ENCODE data around the gene MAGI1.
"Not testable (repeated sequence)": the region's sequence is repeated elsewhere in the genome, so short reads cannot be mapped to it uniquely, and the experiment has no call there.

The MAGI1 gene

GRCh38 chr3:65538101-65538500, 500.6 kb downstream of the MAGI1 start:
- no peak for DNase-seq
- no peaks in the 10 kb centered on the region for H3K27me3 Mint-ChIP-seq
- H3K4me3 Mint-ChIP-seq, result no peak overlapping the region
- H3K36me3 Mint-ChIP-seq, result no peaks in the 10 kb centered on the region
- H3K4me1 Mint-ChIP-seq, result no peaks in the 10 kb centered on the region
- no peak overlapping the region for H3K27ac Mint-ChIP-seq
- CTCF ChIA-PET, result no interaction called here
- peaks cover 3% of the 10 kb centered on the region for H3K9me3 Mint-ChIP-seq

DNA sequence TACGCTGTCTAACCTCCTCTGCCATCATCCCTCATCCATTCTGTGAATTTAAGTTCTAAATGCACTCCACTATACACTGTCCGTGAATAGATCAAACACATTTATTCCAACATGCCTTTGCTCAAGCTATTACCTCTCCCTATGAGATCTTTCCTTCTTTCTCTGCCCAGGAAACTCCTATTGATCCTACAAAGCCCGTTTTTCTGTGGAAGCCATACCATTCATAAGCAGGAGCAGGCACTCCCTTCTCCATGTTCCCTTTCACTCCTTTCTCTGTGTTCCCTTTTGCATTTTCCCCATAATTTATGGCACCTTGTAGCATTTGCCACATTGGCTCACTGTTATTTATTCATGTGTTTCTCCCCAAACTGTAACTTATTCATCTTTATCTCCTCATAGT, 501.6 kb downstream of the MAGI1 start:
- CTCF ChIA-PET, result no interaction called here
- Mint-ChIP-seq H3K9me3 (peaks cover 3% of the 10 kb centered on the region), H3K4me3 (no peak overlapping the region), H3K4me1 (no peaks in the 10 kb centered on the region), H3K27me3 (no peaks in the 10 kb centered on the region), H3K36me3 (no peaks in the 10 kb centered on the region), H3K27ac (no peak overlapping the region)
- DNase-seq, result no peak

DNA sequence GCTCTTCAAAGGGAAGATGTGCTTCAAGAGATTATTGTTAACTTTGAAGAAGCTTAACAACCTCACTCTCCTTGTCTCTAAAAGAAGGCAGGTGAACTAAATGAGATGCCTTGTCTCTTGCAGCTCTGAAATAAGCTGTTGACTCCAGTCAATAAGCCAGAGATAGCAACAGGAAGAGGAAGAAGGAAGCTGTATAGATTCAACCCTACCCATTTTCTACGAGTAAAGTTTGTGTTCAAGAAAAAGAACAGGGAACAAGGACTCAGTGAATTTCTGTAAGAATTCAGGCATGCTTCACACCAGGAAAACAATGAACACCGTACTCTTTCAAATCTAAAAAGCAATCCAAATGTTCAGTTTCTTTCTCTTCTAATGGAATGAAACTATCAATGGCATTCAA, 503.5 kb downstream of the MAGI1 start:
- H3K9me3 Mint-ChIP-seq, result peaks cover 2% of the 10 kb centered on the region
- H3K36me3 Mint-ChIP-seq, result no peaks in the 10 kb centered on the region
- H3K27ac Mint-ChIP-seq, result no peak overlapping the region
- no peak overlapping the region for H3K4me3 Mint-ChIP-seq
- H3K27me3 Mint-ChIP-seq, result no peaks in the 10 kb centered on the region
- CTCF ChIA-PET, result no interaction called here
- DNase-seq, result no peak
- H3K4me1 Mint-ChIP-seq, result no peaks in the 10 kb centered on the region

DNA sequence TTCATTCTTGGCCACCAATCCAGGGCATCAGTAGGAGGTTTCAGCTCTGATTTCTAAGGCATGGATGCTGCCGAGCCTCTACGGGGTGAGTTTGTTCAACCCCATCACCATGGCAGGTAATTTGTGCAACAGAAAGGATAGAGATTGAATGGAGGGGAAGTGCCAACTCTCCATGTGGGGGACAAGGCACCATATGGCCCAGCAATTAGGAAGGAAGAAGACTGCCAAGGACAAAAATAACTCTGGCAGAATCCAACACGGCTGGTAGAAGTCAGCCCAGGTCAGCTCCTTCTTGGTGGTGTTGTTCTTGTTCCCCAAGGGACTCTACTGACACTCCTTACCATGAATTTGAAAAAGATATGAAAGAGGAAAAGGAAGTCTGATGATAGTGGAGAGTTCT, 503.9 kb downstream of the MAGI1 start:
- CTCF ChIA-PET, result no interaction called here
- Mint-ChIP-seq H3K36me3 (no peaks in the 10 kb centered on the region), H3K9me3 (peaks cover 2% of the 10 kb centered on the region), H3K27ac (no peak overlapping the region), H3K4me1 (no peaks in the 10 kb centered on the region), H3K27me3 (no peaks in the 10 kb centered on the region), H3K4me3 (no peak overlapping the region)
- no peak for DNase-seq

DNA sequence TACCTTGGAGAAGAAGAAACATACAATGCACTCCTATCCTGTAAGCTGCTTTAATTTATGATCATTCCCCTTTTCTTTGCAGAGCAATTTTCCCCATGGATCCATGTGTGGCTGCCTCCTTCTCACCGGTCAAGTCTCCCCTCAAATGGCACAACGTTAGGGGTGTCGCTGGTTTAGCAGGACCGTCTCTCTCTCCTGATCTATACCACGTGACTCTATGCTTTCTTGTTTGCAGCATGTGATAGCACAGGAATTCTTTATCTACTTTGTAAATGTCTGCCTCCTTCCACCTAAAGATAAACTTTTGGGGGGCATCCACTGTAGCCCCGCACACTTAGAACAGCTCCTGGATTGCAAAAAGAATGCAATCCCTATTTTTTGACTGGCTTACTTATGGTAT, 506.0 kb downstream of the MAGI1 start:
- H3K4me3 Mint-ChIP-seq, result no peak overlapping the region
- DNase-seq, result no peak
- no peak overlapping the region for H3K27ac Mint-ChIP-seq
- H3K4me1 Mint-ChIP-seq, result no peaks in the 10 kb centered on the region
- CTCF ChIA-PET, result no interaction called here
- no peaks in the 10 kb centered on the region for H3K27me3 Mint-ChIP-seq
- peaks cover 2% of the 10 kb centered on the region for H3K9me3 Mint-ChIP-seq
- H3K36me3 Mint-ChIP-seq, result no peaks in the 10 kb centered on the region

DNA sequence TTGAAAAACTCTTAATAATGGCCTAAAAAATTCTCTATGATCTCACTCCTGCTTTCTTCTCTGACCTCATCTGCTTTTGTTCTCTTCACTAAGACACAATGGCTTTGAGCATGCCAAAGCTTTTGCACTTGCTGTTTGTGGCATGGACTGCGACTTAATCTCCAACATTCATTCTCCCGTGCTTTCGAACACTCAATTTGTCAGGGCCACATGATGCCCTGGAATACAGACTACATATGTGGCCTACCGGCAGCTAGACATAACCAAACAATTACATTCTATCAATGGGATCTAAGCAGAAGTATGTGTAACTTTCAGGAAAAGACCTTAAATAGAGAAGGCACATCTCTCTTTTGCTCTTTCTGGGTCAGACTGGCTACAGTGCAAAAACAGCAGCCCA, 506.5 kb downstream of the MAGI1 start:
- Mint-ChIP-seq H3K27ac (no peak overlapping the region), H3K4me3 (no peak overlapping the region), H3K9me3 (peaks cover 2% of the 10 kb centered on the region), H3K4me1 (no peaks in the 10 kb centered on the region), H3K36me3 (no peaks in the 10 kb centered on the region), H3K27me3 (no peaks in the 10 kb centered on the region)
- DNase-seq, result no peak
- CTCF ChIA-PET, result no interaction called here

GRCh38 chr3:65531499-65531898, 507.2 kb downstream of the MAGI1 start:
- H3K27ac Mint-ChIP-seq, result no peak overlapping the region
- DNase-seq, result no peak
- H3K4me3 Mint-ChIP-seq, result no peak overlapping the region
- H3K36me3 Mint-ChIP-seq, result no peaks in the 10 kb centered on the region
- H3K9me3 Mint-ChIP-seq, result peaks cover 2% of the 10 kb centered on the region
- H3K4me1 Mint-ChIP-seq, result no peaks in the 10 kb centered on the region
- H3K27me3 Mint-ChIP-seq, result no peaks in the 10 kb centered on the region
- CTCF ChIA-PET, result no interaction called here

DNA sequence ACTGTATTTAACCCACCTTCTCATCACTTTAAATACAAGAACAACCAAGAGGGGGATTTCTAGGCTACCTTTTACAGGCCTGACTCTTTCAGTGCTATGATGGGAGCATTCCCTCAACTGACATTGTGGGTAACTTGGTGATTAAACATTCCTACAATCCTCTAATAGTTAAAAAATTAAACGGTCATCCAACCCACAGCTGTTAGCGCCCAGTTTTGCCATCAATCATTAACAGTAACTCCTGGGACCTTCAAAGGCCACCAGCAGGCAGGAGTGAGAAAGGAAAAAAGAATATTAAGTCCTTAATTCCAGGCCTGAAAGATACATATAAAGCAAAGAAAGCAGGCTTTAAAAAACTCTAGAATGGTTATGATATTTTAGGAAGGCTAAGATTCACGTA, 512.1 kb downstream of the MAGI1 start:
- no peaks in the 10 kb centered on the region for H3K4me1 Mint-ChIP-seq
- H3K27ac Mint-ChIP-seq, result no peak overlapping the region
- H3K36me3 Mint-ChIP-seq, result no peaks in the 10 kb centered on the region
- CTCF ChIA-PET, result no interaction called here
- no peak for DNase-seq
- H3K9me3 Mint-ChIP-seq, result peaks cover 2% of the 10 kb centered on the region
- H3K4me3 Mint-ChIP-seq, result no peak overlapping the region
- H3K27me3 Mint-ChIP-seq, result no peaks in the 10 kb centered on the region

DNA sequence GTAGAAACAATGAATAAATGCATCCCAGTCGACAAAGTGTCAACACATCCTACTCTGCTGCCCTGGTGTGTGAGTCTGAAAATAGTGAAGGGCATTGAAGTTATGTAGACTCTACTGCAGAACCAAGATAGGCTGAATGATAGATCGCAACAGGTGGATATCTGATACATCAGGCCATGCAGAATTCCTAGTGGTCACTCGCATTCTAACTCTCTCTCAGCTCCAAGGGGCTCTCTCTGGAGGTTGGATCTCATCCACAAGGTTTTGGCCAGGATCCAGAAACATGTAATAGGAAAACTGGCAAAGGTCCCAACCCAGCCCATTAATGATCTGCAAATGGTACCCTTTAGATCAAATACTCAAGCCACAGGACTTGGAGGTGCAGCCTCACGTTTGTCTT, 514.1 kb downstream of the MAGI1 start:
- Mint-ChIP-seq H3K27me3 (no peaks in the 10 kb centered on the region), H3K4me3 (no peak overlapping the region), H3K4me1 (no peaks in the 10 kb centered on the region), H3K9me3 (no peaks in the 10 kb centered on the region), H3K36me3 (no peaks in the 10 kb centered on the region), H3K27ac (no peak overlapping the region)
- no peak for DNase-seq
- CTCF ChIA-PET, result no interaction called here

DNA sequence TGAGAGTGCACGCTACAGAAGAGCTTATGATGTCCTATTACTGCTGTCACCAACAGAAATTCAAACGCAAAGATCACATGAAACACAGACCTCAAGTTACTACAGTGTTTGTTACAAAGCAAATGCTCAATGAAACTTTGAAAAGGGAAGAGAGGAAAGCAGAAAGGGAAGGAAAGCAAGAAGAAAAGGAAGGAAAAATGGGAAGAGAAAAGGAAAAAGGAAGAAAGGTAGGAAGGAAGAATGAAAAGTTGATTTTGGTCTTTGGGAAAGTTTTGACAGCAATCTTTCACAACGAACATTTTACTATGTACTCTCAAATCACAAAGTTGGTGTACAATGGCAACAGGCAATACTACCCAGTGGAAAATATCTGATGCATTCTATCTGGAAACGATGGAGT, 514.8 kb downstream of the MAGI1 start:
- H3K9me3 Mint-ChIP-seq, result peaks cover 2% of the 10 kb centered on the region
- H3K27me3 Mint-ChIP-seq, result no peaks in the 10 kb centered on the region
- CTCF ChIA-PET, result no interaction called here
- H3K27ac Mint-ChIP-seq, result no peak overlapping the region
- H3K36me3 Mint-ChIP-seq, result no peaks in the 10 kb centered on the region
- no peaks in the 10 kb centered on the region for H3K4me1 Mint-ChIP-seq
- no peak overlapping the region for H3K4me3 Mint-ChIP-seq
- DNase-seq, result no peak

DNA sequence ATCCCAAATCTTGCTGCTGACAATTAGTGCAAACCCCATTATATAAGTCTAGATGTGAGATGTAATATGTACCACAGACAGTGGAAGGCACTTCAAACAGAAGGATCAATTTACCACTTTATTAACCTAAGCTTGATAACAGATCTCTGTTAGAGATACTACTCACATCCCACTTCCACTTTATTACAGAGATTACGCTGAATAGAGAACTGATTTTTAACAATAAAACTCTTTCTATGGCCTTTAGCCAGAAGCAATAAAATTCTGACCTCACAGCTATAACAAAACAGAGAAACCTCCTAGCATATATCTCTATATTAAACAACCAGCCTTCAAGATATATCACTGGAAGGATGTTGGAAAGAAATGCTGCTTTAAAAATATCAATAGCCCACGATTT, 517.7 kb downstream of the MAGI1 start:
- CTCF ChIA-PET, result no interaction called here
- no peaks in the 10 kb centered on the region for H3K4me1 Mint-ChIP-seq
- H3K9me3 Mint-ChIP-seq, result peaks cover 9% of the 10 kb centered on the region
- no peak for DNase-seq
- H3K4me3 Mint-ChIP-seq, result no peak overlapping the region
- no peaks in the 10 kb centered on the region for H3K36me3 Mint-ChIP-seq
- no peak overlapping the region for H3K27ac Mint-ChIP-seq
- H3K27me3 Mint-ChIP-seq, result no peaks in the 10 kb centered on the region

DNA sequence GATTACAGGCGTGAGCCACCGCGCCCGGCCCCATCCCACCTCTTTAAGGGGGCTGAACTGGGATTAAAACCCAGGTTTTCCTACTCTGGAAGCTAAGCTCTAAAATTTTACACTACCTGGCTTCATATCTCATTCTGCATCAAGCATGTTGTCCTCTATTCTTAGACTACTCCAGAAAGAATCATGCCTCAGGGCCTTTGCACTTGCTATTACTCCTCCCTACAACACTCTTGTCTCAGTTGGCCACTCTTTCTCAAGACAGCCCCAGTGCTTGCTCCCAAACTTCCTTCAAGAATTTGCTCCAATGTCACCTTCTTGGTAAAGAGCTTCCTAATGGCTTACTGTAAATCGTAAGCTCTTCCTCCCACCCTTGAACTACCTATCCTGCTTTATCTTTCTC, 521.7 kb downstream of the MAGI1 start:
- Mint-ChIP-seq H3K27ac (no peak overlapping the region), H3K4me1 (no peaks in the 10 kb centered on the region), H3K9me3 (peaks cover 13% of the 10 kb centered on the region), H3K36me3 (no peaks in the 10 kb centered on the region), H3K4me3 (no peak overlapping the region), H3K27me3 (no peaks in the 10 kb centered on the region)
- DNase-seq, result no peak
- CTCF ChIA-PET, result no interaction called here

GRCh38 chr3:65514317-65514716, 524.4 kb downstream of the MAGI1 start:
- H3K36me3 Mint-ChIP-seq, H3K4me3 Mint-ChIP-seq, DNase-seq, H3K4me1 Mint-ChIP-seq, H3K27ac Mint-ChIP-seq, CTCF ChIA-PET, H3K27me3 Mint-ChIP-seq: not testable (repeated sequence)
- H3K9me3 Mint-ChIP-seq, result peaks cover 13% of the 10 kb centered on the region

DNA sequence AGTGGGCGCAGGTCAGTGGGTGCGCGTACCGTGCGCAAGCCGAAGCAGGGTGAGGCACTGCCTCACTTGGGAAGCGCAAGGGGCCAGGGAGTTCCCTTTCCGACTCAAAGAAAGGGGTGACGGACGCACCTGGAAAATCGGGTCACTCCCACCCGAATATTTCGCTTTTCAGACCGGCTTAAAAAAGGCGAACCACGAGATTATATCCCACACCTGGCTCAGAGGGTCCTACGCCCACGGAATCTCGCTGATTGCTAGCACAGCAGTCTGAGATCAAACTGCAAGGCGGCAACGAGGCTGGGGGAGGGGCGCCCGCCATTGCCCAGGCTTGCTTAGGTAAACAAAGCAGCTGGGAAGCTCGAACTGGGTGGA, 529.3 kb downstream of the MAGI1 start:
- H3K9me3 Mint-ChIP-seq, CTCF ChIA-PET: not testable (repeated sequence)

DNA sequence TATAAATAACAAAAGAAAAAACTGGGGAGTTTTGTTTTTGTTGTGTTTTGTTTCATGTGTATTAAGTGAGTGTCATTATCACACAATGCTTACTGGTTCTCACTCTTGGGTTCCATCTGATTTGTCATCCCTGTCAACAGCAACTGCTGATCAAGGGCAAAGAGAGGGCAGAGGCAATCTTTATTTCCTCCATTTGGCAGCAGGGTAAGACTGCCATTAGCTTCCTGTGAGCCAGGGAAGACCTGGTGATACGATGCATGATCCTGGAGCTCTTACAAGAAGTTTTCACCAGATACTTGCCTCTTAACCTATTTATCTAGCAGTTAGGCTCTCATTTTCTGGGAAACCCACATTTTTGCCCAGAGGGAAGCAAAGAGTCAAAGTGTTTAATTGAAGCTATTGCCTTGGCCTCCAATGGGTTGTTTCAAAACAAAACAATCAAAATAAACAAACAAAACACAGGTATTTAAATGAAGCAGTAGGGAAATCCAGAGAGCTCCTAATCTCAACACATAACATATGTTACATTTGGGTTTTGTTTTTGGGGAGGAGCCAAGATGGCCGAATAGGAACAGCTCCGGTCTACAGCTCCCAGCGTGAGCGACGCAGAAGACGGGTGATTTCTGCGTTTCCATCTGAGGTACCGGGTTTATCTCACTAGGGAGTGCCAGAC, 529.8 kb downstream of the MAGI1 start:
- Mint-ChIP-seq H3K27me3 (no peaks in the 10 kb centered on the region), H3K9me3 (peaks cover 8% of the 10 kb centered on the region), H3K27ac (no peak overlapping the region), H3K4me3 (no peak overlapping the region), H3K36me3 (no peaks in the 10 kb centered on the region), H3K4me1 (no peaks in the 10 kb centered on the region)
- CTCF ChIA-PET, result no interaction called here
- DNase-seq, result no peak

More for the DNA sequence above, 529.3 kb downstream of the MAGI1 start:
- H3K4me1 Mint-ChIP-seq, DNase-seq, H3K27me3 Mint-ChIP-seq, H3K36me3 Mint-ChIP-seq, H3K27ac Mint-ChIP-seq, H3K4me3 Mint-ChIP-seq: not testable (repeated sequence)

DNA sequence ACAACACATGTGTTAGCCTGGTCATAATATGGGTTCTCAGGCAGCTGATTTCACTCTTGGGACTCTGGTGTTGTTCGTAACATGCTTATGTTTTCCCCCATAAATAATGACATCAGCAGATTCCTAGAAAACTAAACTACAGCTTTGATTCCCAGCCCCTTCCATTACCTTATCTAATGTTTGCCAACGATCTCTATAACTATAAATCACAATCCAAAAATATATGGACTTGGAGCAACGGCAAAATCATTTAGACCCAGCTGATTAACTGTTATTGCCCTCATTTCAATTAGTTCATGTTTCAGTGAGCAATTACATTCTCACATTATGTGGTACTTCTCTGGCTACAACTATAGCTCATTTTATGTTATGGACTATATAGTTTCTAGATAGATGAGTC, 531.3 kb downstream of the MAGI1 start:
- H3K4me1 Mint-ChIP-seq, result no peaks in the 10 kb centered on the region
- DNase-seq, result no peak
- H3K4me3 Mint-ChIP-seq, result no peak overlapping the region
- no peaks in the 10 kb centered on the region for H3K27me3 Mint-ChIP-seq
- H3K9me3 Mint-ChIP-seq, result peaks cover 8% of the 10 kb centered on the region
- H3K36me3 Mint-ChIP-seq, result no peaks in the 10 kb centered on the region
- no peak overlapping the region for H3K27ac Mint-ChIP-seq
- CTCF ChIA-PET, result no interaction called here
